ENCODE data around the gene ADGRV1.
"Not testable (repeated sequence)": the region's sequence is repeated elsewhere in the genome, so short reads cannot be mapped to it uniquely, and the experiment has no call there.

Gene ADGRV1

DNA sequence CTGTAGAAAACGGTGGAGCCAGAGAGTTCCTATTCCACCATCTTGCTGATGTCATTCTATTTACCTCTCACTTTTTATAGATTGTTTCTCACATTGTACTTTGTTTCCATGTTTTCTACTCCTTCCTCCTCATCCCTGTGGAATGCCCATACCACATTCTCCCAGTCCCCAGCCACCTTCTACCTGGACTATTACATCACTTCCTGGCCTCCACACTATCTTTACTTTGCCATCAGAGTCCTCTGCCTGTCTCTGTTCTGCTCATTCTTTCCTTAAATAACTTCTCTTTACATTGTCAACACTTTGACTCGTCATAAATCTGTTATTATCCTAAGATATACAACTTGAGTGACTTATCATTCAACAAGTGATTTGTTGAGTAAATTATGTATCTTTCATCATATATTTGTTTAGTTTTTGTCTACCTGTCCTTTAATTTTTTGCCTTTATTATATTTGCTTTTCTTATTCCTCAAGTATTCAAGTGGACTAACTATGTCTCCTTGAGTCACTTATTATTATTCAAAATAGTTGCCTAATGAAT, 182.5 kb downstream of the ADGRV1 start:
- Histone ChIP-seq H3K27me3 (ENCODE audit: insufficient read depth, low read length) (no peaks in the 10 kb centered on the region), H3K4me3 (ENCODE audit: low read length) (no peak overlapping the region), H3K4me1 (ENCODE audit: insufficient read depth, low read length) (no peaks in the 10 kb centered on the region), H3K27ac (ENCODE audit: low read depth, low read length) (no peak overlapping the region), H3K9me3 (ENCODE audit: insufficient read depth, low read depth, low read length) (no peaks in the 10 kb centered on the region; the same call in 1 of the 2 replicates), H3K9ac (ENCODE audit: low read depth, low read length) (no peak overlapping the region), H3K36me3 (ENCODE audit: insufficient read depth, low read length) (peaks cover 47% of the 10 kb centered on the region)
- WGBS: 94% methylated on average over 2 of the region's 2 CpGs

DNA sequence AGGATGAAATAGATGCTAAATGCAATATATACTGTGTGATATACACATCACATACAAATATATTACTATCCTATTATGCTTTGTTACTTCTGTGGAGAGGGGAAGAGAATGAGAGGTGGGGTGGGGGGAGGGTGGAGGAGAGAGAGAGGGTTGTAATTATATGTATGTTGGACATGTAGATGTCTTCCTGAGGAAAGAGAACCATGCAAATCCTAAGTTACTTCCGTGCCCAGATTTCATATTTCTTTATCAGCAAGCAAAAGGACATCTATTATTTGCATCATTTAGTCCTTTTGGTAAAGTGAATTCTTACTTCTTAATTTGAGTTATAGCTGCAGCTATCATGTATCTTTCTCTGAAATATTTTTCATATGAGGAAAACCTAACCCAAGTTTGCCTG, 187.5 kb downstream of the ADGRV1 start:
- H3K4me1 ChIP-seq (ENCODE audit: insufficient read depth, low read length): peaks cover 15% of the 10 kb centered on the region; the same call in 1 of the 2 replicates
- H3K4me3 ChIP-seq (ENCODE audit: low read length): no peak overlapping the region
- H3K9ac ChIP-seq (ENCODE audit: low read depth, low read length): no peak overlapping the region
- no peaks in the 10 kb centered on the region for H3K27me3 ChIP-seq (ENCODE audit: insufficient read depth, low read length)
- H3K27ac ChIP-seq (ENCODE audit: low read depth, low read length): no peak overlapping the region
- H3K9me3 ChIP-seq (ENCODE audit: insufficient read depth, low read depth, low read length): no peaks in the 10 kb centered on the region
- peaks cover 49% of the 10 kb centered on the region for H3K36me3 ChIP-seq (ENCODE audit: insufficient read depth, low read length)
- whole genome bisulfite sequencing: no CpG with 5 or more reads among the region's 1 CpG

DNA sequence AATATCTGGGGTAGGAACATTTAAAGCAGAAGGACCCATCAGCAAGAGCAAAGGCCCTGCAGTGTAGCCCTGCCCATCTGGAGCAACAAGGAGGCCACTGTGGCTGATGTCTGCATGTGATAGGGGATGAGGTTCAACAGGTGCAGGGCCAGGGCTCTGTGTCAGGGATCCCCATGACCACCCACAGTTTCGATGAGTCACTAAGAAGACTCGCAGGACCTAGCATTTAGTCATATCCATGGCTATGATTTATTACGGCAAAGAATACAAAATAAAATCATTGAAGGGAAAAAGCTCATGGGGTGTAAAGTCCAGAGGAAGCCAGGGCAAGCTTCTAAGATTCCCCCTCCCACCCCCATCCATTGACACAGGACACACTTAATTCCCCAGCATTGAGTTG, 188.6 kb downstream of the ADGRV1 start:
- Histone ChIP-seq H3K27ac (ENCODE audit: low read depth, low read length) (no peak overlapping the region), H3K4me3 (ENCODE audit: low read length) (no peak overlapping the region), H3K36me3 (ENCODE audit: insufficient read depth, low read length) (peaks cover 49% of the 10 kb centered on the region), H3K27me3 (ENCODE audit: insufficient read depth, low read length) (no peaks in the 10 kb centered on the region), H3K9ac (ENCODE audit: low read depth, low read length) (no peak overlapping the region), H3K4me1 (ENCODE audit: insufficient read depth, low read length) (peaks cover 15% of the 10 kb centered on the region; the same call in 1 of the 2 replicates), H3K9me3 (ENCODE audit: insufficient read depth, low read depth, low read length) (no peaks in the 10 kb centered on the region)
- 85% methylated on average over 3 of the region's 3 CpGs for WGBS

DNA sequence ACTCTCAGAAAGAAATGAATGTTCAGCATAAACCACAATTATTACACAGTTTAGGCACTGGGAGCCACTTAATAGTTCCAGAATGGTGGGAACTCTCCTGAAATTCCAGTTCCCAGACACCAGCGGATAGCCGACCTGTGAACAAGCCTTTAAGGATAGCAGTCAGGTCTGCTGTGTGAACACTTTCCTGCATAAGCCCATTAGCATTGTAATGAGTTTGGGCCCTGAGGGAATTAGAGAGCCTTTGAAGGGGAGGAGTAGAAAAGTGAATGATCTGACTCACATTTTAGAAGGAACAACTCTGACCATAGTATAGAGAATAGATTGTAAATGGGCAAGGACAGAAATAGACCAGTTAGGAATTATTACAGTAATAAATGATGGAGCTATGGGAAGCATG, 189.1 kb downstream of the ADGRV1 start:
- Histone ChIP-seq H3K27me3 (ENCODE audit: insufficient read depth, low read length) (no peaks in the 10 kb centered on the region), H3K9ac (ENCODE audit: low read depth, low read length) (no peak overlapping the region), H3K27ac (ENCODE audit: low read depth, low read length) (no peak overlapping the region), H3K4me3 (ENCODE audit: low read length) (no peak overlapping the region), H3K9me3 (ENCODE audit: insufficient read depth, low read depth, low read length) (no peaks in the 10 kb centered on the region), H3K36me3 (ENCODE audit: insufficient read depth, low read length) (peaks cover 51% of the 10 kb centered on the region), H3K4me1 (ENCODE audit: insufficient read depth, low read length) (peaks cover 15% of the 10 kb centered on the region; the same call in 1 of the 2 replicates)
- 56% methylated on average over 2 of the region's 2 CpGs for WGBS

DNA sequence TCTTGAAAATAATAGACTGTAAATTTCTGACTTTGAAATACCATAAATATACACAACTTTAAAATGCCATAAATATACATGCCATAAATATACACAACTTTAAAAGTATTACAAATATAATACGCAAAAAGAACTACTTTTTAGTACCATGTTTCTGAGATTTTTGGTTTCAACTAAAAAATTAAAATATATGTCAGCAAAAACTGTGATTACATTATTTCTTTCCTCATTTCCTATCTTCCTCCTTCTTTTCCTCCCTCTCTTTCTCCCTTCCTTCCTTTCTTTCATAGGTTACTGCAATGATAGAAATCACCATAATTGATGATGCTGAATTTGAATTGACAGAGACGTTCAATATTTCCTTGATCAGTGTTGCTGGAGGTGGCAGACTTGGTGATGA, 200.5 kb downstream of the ADGRV1 start:
- Histone ChIP-seq H3K9ac (ENCODE audit: low read depth, low read length) (no peak overlapping the region), H3K27ac (ENCODE audit: low read depth, low read length) (no peak overlapping the region), H3K4me3 (ENCODE audit: low read length) (no peak overlapping the region), H3K4me1 (ENCODE audit: insufficient read depth, low read length) (no peaks in the 10 kb centered on the region), H3K9me3 (ENCODE audit: insufficient read depth, low read depth, low read length) (no peaks in the 10 kb centered on the region), H3K27me3 (ENCODE audit: insufficient read depth, low read length) (no peaks in the 10 kb centered on the region), H3K36me3 (ENCODE audit: insufficient read depth, low read length) (peaks cover 92% of the 10 kb centered on the region)
- 98% methylated on average over 2 of the region's 2 CpGs for WGBS

DNA sequence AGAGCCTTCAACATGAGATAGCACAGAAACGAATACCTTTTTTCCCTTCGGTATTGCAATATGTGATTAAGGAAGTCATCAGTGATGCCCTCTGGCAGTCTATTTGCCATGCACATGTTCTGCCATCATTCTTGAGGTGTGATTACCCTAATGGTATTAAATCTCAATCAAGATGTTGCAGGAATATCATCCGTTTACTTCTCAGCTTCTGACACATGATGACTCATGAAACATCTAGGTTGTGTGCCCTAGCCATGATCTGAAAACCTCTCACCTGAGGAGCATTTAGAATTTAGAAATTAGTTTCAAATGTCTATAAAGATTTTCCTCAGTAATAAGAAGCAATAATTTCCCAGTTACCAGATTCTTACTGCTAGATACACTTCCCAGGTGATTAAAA, 209.1 kb downstream of the ADGRV1 start:
- Histone ChIP-seq H3K36me3 (ENCODE audit: insufficient read depth, low read length) (peaks cover 91% of the 10 kb centered on the region), H3K27ac (ENCODE audit: low read depth, low read length) (no peak overlapping the region), H3K9me3 (ENCODE audit: insufficient read depth, low read depth, low read length) (no peaks in the 10 kb centered on the region), H3K4me3 (ENCODE audit: low read length) (no peak overlapping the region), H3K9ac (ENCODE audit: low read depth, low read length) (no peak overlapping the region), H3K27me3 (ENCODE audit: insufficient read depth, low read length) (no peaks in the 10 kb centered on the region), H3K4me1 (ENCODE audit: insufficient read depth, low read length) (no peaks in the 10 kb centered on the region)
- 93% methylated on average over 3 of the region's 3 CpGs for WGBS

DNA sequence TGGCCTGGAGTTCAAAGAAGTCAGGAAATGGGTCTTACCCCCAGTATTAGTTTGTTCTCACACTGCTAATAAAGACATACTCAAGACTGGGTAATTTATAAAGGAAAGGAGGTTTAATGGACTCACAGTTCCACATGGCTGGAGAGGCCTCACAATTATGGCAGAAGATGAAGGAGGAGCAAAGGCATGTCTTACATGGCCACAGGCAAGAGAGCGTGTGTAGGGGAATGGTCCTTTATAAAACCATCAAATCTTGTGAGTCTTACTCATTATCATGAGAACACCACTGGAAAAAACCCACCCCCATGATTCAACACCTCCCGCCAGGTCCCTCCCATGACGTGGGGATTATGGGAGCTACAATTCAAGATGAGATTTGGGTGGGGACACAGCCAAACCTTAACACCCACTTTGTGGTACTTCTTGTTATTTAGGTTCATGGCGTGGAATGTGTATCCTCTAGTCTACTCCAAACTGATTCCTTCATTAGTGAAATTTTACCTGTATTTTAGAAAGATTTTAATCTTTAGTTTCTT, 211.5 kb downstream of the ADGRV1 start:
- not testable (repeated sequence) for H3K4me3 ChIP-seq (ENCODE audit: low read length); H3K9me3 ChIP-seq (ENCODE audit: insufficient read depth, low read depth, low read length); H3K4me1 ChIP-seq (ENCODE audit: insufficient read depth, low read length); H3K27ac ChIP-seq (ENCODE audit: low read depth, low read length); H3K27me3 ChIP-seq (ENCODE audit: insufficient read depth, low read length); H3K9ac ChIP-seq (ENCODE audit: low read depth, low read length)
- H3K36me3 ChIP-seq (ENCODE audit: insufficient read depth, low read length): peaks cover 88% of the 10 kb centered on the region
- WGBS: 90% methylated on average over 3 of the region's 4 CpGs

DNA sequence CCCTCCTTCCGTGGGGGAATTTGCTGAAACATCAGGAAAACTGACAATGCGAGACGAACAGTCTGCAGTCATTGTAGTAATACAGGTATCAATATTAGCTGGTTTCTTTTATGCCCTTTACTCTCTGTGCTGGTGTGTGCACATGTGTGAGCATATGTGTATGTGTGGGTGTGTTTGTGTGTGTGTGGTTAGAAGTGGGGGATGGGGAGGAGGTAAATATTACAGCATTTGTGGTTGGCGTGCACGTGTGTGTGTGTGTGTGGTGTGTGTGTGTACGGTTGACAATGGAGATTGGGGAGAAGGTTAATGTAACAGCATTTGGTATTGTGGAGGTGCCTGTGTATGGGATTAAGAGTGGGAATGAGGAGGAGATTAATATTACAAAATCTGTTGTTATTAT, 219.4 kb downstream of the ADGRV1 start:
- no peaks in the 10 kb centered on the region for H3K4me1 ChIP-seq (ENCODE audit: insufficient read depth, low read length)
- 96% methylated on average over 6 of the region's 6 CpGs for WGBS
- H3K36me3 ChIP-seq (ENCODE audit: insufficient read depth, low read length): peaks cover 89% of the 10 kb centered on the region
- no peak overlapping the region; the same call in 1 of the 2 replicates for H3K27ac ChIP-seq (ENCODE audit: low read depth, low read length)
- no peak overlapping the region for H3K9ac ChIP-seq (ENCODE audit: low read depth, low read length)
- H3K9me3 ChIP-seq (ENCODE audit: insufficient read depth, low read depth, low read length): no peaks in the 10 kb centered on the region
- H3K27me3 ChIP-seq (ENCODE audit: insufficient read depth, low read length): no peaks in the 10 kb centered on the region
- H3K4me3 ChIP-seq (ENCODE audit: low read length): no peak overlapping the region

DNA sequence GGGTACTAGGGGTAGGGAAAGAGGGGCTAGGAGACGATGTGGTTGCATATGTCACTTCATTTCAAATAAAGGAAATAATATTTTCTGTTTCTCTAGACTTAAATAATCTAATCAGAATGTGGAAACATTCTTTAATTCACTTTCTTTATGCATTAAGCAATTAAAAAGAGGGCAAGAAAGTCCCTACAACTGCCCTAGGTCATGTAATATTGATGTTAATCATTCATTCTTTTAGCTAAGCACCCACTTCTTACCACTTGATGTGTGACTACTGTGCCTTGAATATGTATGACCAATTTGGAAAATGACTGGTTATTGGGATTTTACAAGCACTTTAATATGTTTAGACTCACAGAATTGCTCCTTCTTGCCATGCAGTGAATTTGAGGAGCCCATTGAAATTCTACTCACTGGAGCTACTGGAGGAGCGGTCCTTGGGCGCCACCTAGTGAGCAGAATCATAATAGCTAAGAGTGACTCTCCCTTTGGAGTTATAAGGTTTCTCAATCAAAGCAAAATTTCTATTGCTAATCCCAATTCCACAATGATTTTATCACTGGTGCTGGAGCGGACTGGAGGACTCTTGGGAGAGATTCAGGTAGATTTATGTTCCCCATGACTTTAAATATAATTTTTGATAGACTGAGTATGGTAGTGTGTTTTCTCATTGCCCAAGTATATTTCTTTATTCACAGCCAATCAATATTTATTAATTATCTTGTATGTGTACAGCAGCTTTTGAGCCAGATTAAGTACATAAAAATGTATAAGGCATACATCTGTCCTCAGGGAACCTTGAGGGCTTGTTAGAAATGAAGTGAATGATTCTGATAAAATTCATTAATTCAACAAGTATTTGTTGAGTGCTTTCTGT, 225.1 kb downstream of the ADGRV1 start:
- Histone ChIP-seq H3K4me1 (ENCODE audit: insufficient read depth, low read length) (no peaks in the 10 kb centered on the region), H3K27ac (ENCODE audit: low read depth, low read length) (no peak overlapping the region), H3K27me3 (ENCODE audit: insufficient read depth, low read length) (no peaks in the 10 kb centered on the region), H3K36me3 (ENCODE audit: insufficient read depth, low read length) (peaks cover 70% of the 10 kb centered on the region), H3K9me3 (ENCODE audit: insufficient read depth, low read depth, low read length) (no peaks in the 10 kb centered on the region), H3K4me3 (ENCODE audit: low read length) (no peak overlapping the region), H3K9ac (ENCODE audit: low read depth, low read length) (no peak overlapping the region)
- WGBS: 36% methylated on average over 3 of the region's 4 CpGs

DNA sequence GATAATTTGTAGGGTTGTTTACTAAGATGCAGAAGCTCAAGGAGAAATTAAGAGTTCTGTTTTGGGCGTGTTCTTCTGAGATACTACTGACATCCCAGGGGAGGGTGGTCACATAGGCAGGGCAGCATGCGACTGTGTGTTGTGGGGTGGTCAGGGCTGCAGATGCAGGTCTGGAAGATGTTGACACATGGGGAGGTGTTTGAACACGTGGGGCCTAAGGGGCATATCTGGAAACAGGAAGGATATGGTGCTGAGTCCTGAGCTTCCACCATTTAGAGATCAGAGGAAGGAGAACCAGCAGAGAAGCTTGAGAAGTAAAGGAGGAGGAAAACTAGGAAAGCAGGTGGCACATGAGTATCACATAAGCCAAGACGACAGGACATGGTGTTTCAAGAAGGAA, 228.2 kb downstream of the ADGRV1 start:
- Histone ChIP-seq H3K9ac (ENCODE audit: low read depth, low read length) (no peak overlapping the region), H3K9me3 (ENCODE audit: insufficient read depth, low read depth, low read length) (no peaks in the 10 kb centered on the region), H3K4me1 (ENCODE audit: insufficient read depth, low read length) (no peaks in the 10 kb centered on the region), H3K27ac (ENCODE audit: low read depth, low read length) (no peak overlapping the region), H3K4me3 (ENCODE audit: low read length) (no peak overlapping the region), H3K27me3 (ENCODE audit: insufficient read depth, low read length) (no peaks in the 10 kb centered on the region), H3K36me3 (ENCODE audit: insufficient read depth, low read length) (peaks cover 70% of the 10 kb centered on the region)
- WGBS: 89% methylated on average over 4 of the region's 4 CpGs

DNA sequence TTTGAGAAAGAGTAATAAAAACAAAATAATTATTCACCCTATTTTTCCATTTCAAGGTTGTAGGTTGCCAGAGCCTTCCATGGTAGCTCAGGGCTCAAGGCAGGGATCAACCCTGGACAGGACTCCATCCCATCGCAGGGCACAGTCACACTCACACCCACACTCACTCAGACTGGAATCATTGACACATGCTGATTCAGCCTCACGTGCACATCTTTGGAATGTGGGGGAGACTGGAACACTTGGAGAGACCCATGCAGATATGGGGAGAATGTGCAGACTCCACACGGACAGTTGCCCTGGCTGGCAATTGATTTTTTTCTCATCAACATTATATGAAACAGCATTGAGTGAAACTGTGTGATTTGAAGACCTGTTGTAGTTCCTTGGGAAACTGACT, 234.1 kb downstream of the ADGRV1 start:
- Histone ChIP-seq H3K27ac (ENCODE audit: low read depth, low read length) (no peak overlapping the region), H3K36me3 (ENCODE audit: insufficient read depth, low read length) (peaks cover 83% of the 10 kb centered on the region), H3K9me3 (ENCODE audit: insufficient read depth, low read depth, low read length) (peaks cover 37% of the 10 kb centered on the region), H3K27me3 (ENCODE audit: insufficient read depth, low read length) (no peaks in the 10 kb centered on the region), H3K9ac (ENCODE audit: low read depth, low read length) (no peak overlapping the region), H3K4me1 (ENCODE audit: insufficient read depth, low read length) (no peaks in the 10 kb centered on the region), H3K4me3 (ENCODE audit: low read length) (no peak overlapping the region)
- 91% methylated on average over 3 of the region's 3 CpGs for WGBS
